HepG2 (cell line): ENCODE data around the gene SRC. TPM values are rescaled to one million over a fixed set of nuclear protein-coding genes. Genes with fewer than 3 reads are reported as not detected.

ENCODE experiments used
- CSRNP1 ChIP-seq: sonication (generic); formaldehyde crosslinking; IDR thresholded peaks from 2 replicates; pipeline ENCODE4 v1.8.1; 2023; ENCODE audit warnings: mild to moderate bottlenecking, missing genetic modification reagents
- FOSL1 ChIP-seq: sonication (generic); formaldehyde crosslinking; IDR thresholded peaks from 2 replicates; pipeline ENCODE4 v1.9.0; 2021; ENCODE audit warnings: missing genetic modification reagents, borderline replicate concordance
- FOXC1 ChIP-seq: sonication (generic); formaldehyde crosslinking; IDR thresholded peaks from 2 replicates; pipeline ENCODE4 v1.8.0; 2022; ENCODE audit warnings: mild to moderate bottlenecking, missing genetic modification reagents, borderline replicate concordance
- FOXJ3 ChIP-seq: sonication (generic); formaldehyde crosslinking; IDR thresholded peaks from 2 replicates; pipeline ENCODE4 v1.4.0; 2020; ENCODE audit warnings: missing genetic modification reagents, mild to moderate bottlenecking, borderline replicate concordance
- HCFC1 ChIP-seq: fragments of 150-350 bp; IDR thresholded peaks from 2 replicates; pipeline ENCODE4 v1.6.1; 2014; ENCODE audit warnings: low read depth, low read length
- HNF1A ChIP-seq, 2 experiments: sonication (generic) in 1 of 2; formaldehyde crosslinking in 1 of 2; IDR thresholded peaks; 2 replicates each; pipeline versions ENCODE4 v1.4.0 to v1.6.1; 2016 to 2020; ENCODE audit warnings: borderline replicate concordance in 1 of 2, low read depth in 1 of 2, mild to moderate bottlenecking in 1 of 2, missing genetic modification reagents in 1 of 2
- JUND ChIP-seq: sonication (generic); formaldehyde crosslinking; IDR thresholded peaks from 2 replicates; pipeline ENCODE4 v1.8.0; 2022; ENCODE audit warnings: mild to moderate bottlenecking, missing genetic modification reagents
- MYNN ChIP-seq: sonication (generic); formaldehyde crosslinking; IDR thresholded peaks from 2 replicates; pipeline ENCODE4 v1.4.0; 2020; ENCODE audit warnings: mild to moderate bottlenecking, low read depth, missing genetic modification reagents
- NFE2 ChIP-seq: sonication (generic); formaldehyde crosslinking; IDR thresholded peaks from 2 replicates; pipeline ENCODE4 v1.4.0; 2020; ENCODE audit warnings: missing genetic modification reagents
- RBM22 ChIP-seq: fragments of 200-400 bp; formaldehyde crosslinking; optimal IDR thresholded peaks from 2 replicates; pipeline ENCODE3; 2017; ENCODE audit warnings: mild to moderate bottlenecking, low read length, moderate library complexity
- SRSF1 ChIP-seq: fragments of 200-400 bp; formaldehyde crosslinking; optimal IDR thresholded peaks from 2 replicates; pipeline ENCODE3; 2017; ENCODE audit warnings: mild to moderate bottlenecking, low read depth, low read length, moderate library complexity
- ZBTB4 ChIP-seq: sonication (generic); formaldehyde crosslinking; IDR thresholded peaks from 2 replicates; pipeline ENCODE4 v1.4.0; 2020; ENCODE audit warnings: missing genetic modification reagents, mild to moderate bottlenecking, borderline replicate concordance
- ZFAT ChIP-seq: sonication (generic); formaldehyde crosslinking; conservative IDR thresholded peaks from 2 replicates; pipeline ENCODE4 v1.8.1; 2023; ENCODE audit warnings: missing genetic modification reagents, inconsistent platforms
- ZNF274 ChIP-seq: sonication (generic); formaldehyde crosslinking; IDR thresholded peaks from 2 replicates; pipeline ENCODE4 v1.5.1; 2020; ENCODE audit warnings: mild to moderate bottlenecking, missing genetic modification reagents
- ZNF878 ChIP-seq: sonication (generic); formaldehyde crosslinking; IDR thresholded peaks from 2 replicates; pipeline ENCODE4 v1.8.1; 2023; ENCODE audit warnings: mild to moderate bottlenecking, missing genetic modification reagents, moderate library complexity
- polyA plus RNA-seq, 8 experiments: library from polyadenylated mRNA; depleted of rRNA in 3 of 8; stranded (reverse) in 7 of 8; unstranded in 1 of 8; fragments of >200 nt; fragmentation: Illumina TruSeq in 4 of 8; extraction: Trizol in 4 of 8; gene quantifications; 2 replicates each; pipeline versions ENCODE4 v1.2.1 to v1.2.3, GENCODE V29; 2011 to 2016; ENCODE audit warnings: low read depth in 4 of 8, missing spikeins in 1 of 8, mixed read lengths in 1 of 8; ENCODE audit not compliant: insufficient read depth in 1 of 8
- total RNA-seq, 5 experiments: library from RNA; depleted of rRNA; stranded (reverse); fragments of >200 nt; fragmentation: Illumina TruSeq; extraction: Trizol; gene quantifications; 2 replicates each; pipeline ENCODE4 v1.2.3, GENCODE V29; 2016; ENCODE audit warnings: low read depth in 1 of 5
- TF ChIP-seq, protein P1 (sequence below): sonication (generic); formaldehyde crosslinking; IDR thresholded peaks from 2 replicates; pipeline ENCODE4 v1.4.0; 2020; ENCODE audit warnings: low read depth, mild to moderate bottlenecking, missing genetic modification reagents

SRC gene
- total and polyA plus RNA-seq, 2 of the 13 experiments (the other 11 are each of a cell fraction or from before 2014, with no cell fraction given), result 54.7 to 192 TPM

DNA sequence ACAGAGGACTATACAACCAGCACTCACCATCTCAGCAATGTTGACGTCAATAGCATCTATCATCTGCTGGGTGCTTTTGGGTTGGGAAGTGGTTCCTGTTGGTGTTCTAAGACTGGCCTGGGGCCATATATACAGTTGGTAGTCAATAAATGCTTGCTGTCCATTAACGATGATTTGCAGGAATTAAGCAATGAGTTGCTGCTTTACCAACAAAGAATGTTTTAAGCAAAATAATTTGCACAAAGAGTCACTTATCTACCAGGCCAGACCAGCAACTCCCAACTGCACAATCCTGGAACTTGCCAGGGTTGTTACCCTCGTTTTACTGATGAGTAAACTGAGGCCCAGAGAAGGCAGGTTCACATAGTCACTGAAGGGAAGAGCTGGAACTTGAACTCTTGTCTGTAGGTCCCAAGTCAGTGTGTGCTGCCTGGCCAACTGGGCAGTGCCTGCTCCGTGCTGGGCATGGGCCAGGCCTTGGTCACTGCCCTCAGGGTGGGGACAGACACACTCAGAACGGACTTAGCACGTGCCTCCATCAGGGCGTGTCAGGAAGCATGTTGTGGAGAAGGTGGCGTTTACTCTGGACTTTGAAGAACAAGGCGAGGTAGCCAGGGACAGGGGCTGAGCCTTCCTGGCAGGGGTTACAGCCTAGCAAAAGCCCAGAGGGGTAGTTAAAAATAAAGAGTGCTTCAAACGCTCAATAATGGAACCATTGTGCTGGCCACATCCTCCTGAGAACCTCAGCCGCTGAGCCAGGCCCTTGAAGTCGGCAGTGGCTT, 2.5 kb upstream of the SRC start (continued):
- peak; percentile 37; the same call in 1 of the 2 replicates for TF ChIP-seq HNF1A (IDR thresholded peaks at IDR 0.05; ENCODE audit: low read depth)
- TF ChIP-seq HNF1A (CRISPR knock-in tag; IDR thresholded peaks at IDR 0.05; ENCODE audit: borderline replicate concordance), result peak; percentile 63; the same call in 1 of the 2 replicates
- no peak for TF ChIP-seq CSRNP1
- no peak for TF ChIP-seq ZFAT (CRISPR knock-in tag)
- no peak for TF ChIP-seq FOSL1
- TF ChIP-seq, protein P1, sequence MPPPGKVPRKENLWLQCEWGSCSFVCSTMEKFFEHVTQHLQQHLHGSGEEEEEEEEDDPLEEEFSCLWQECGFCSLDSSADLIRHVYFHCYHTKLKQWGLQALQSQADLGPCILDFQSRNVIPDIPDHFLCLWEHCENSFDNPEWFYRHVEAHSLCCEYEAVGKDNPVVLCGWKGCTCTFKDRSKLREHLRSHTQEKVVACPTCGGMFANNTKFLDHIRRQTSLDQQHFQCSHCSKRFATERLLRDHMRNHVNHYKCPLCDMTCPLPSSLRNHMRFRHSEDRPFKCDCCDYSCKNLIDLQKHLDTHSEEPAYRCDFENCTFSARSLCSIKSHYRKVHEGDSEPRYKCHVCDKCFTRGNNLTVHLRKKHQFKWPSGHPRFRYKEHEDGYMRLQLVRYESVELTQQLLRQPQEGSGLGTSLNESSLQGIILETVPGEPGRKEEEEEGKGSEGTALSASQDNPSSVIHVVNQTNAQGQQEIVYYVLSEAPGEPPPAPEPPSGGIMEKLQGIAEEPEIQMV (CRISPR knock-in tag), result peak; percentile 73; the same call in 1 of the 2 replicates
- TF ChIP-seq ZBTB4 (CRISPR knock-in tag), result no peak
- TF ChIP-seq FOXC1 (CRISPR knock-in tag), result no peak
- no peak for TF ChIP-seq ZNF878
- no peak for TF ChIP-seq NFE2 (CRISPR knock-in tag)
- peak; percentile 67; the same call in 1 of the 2 replicates for TF ChIP-seq ZNF274 (CRISPR knock-in tag)
- TF ChIP-seq FOXJ3, result no peak
- TF ChIP-seq SRSF1, result no peak
- no peak for TF ChIP-seq RBM22
- no peak for TF ChIP-seq JUND (CRISPR knock-in tag)
- no peak for TF ChIP-seq MYNN (CRISPR knock-in tag)
- TF ChIP-seq HCFC1, result no peak
